H1 (cell line): ENCODE measurements around the gene TNS4. TPM values are rescaled to one million over a fixed set of nuclear protein-coding genes. Genes with fewer than 3 reads are reported as not detected.

Experiments used
- ASH2L ChIP-seq: fragments of 200-600, 300-600 bp; sonication (generic); IDR thresholded peaks from one replicate; pipeline ENCODE4 v1.7.1; 2017; ENCODE audit warnings: low read length
- CHD7 ChIP-seq: fragments of 300-600 bp; sonication (generic); IDR thresholded peaks from 2 replicates; pipeline ENCODE4 v1.7.1; 2012; ENCODE audit warnings: low read length, moderate library complexity, mild to moderate bottlenecking, inconsistent platforms; ENCODE audit not compliant: insufficient replicate concordance
- GABPA ChIP-seq: IDR thresholded peaks from 2 replicates; pipeline ENCODE4 v1.6.1; 2011; ENCODE audit warnings: mild to moderate bottlenecking, low read length, moderate library complexity, borderline replicate concordance; ENCODE audit not compliant: insufficient read depth
- JUND ChIP-seq: IDR thresholded peaks from 2 replicates; pipeline ENCODE4 v1.6.1; 2011; ENCODE audit warnings: mild to moderate bottlenecking, improper control_type of control experiment, low read length
- PHF8 ChIP-seq: fragments of 200-600 bp; sonication (generic); conservative IDR thresholded peaks from 2 replicates; pipeline ENCODE4 v1.7.1; 2012; ENCODE audit warnings: low read depth, mild to moderate bottlenecking, inconsistent platforms, low read length, moderate library complexity
- TAF1 ChIP-seq: IDR thresholded peaks from 2 replicates; pipeline ENCODE4 v1.6.1; 2011; ENCODE audit warnings: mild to moderate bottlenecking, low read depth, low read length
- TBP ChIP-seq: IDR thresholded peaks from 2 replicates; pipeline ENCODE4 v1.6.1; 2011; ENCODE audit warnings: low read depth, low read length, improper control_type of control experiment
- TCF12 ChIP-seq: IDR thresholded peaks from 2 replicates; pipeline ENCODE4 v1.6.1; 2011; ENCODE audit warnings: low read depth, mild to moderate bottlenecking, low read length
- ZNF274 ChIP-seq: IDR thresholded peaks from 2 replicates; pipeline ENCODE4 v1.7.0; 2012; ENCODE audit warnings: low read length, borderline replicate concordance; ENCODE audit errors: extremely low read depth
- polyA plus RNA-seq, 7 experiments: library from polyadenylated mRNA; depleted of rRNA in 3 of 7; stranded (reverse) in 5 of 7; unstranded in 2 of 7; fragments of >200 nt in 5 of 7; fragments of 200-250 nt in 2 of 7; gene quantifications; 1 replicate in 5 of 7; 2 replicates in 1 of 7; 4 replicates in 1 of 7; pipeline versions ENCODE4 v1.2.1 to v1.2.3, GENCODE V29; 2011 to 2013; ENCODE audit warnings: missing spikeins in 2 of 7, mixed read lengths in 2 of 7
- total RNA-seq: library from RNA; stranded (reverse); fragmentation: NEBNext Ultra II Directional; extraction: Animal tissue kit (Norgen Biotek cat#: 25700); gene quantifications from 2 replicates; pipeline ENCODE4 v1.2.1, GENCODE V29; 2021
- TF ChIP-seq, protein P1 (sequence below), 3 experiments: IDR thresholded peaks; 1 replicate in 2 of 3; 2 replicates in 1 of 3; pipeline versions ENCODE4 v1.5.1 to v1.6.1; 2011; ENCODE audit warnings: low read length in 3 of 3, mild to moderate bottlenecking in 3 of 3, inconsistent platforms in 2 of 3, low read depth in 1 of 3, moderate library complexity in 1 of 3; ENCODE audit not compliant: insufficient read depth in 1 of 3; ENCODE audit errors: control extremely low read depth in 1 of 3

The TNS4 gene
- total and polyA plus RNA-seq, 2 of the 8 experiments (the other 6 are each of a cell fraction or from before 2014, with no cell fraction given), result 0.20 to 0.21 TPM

DNA sequence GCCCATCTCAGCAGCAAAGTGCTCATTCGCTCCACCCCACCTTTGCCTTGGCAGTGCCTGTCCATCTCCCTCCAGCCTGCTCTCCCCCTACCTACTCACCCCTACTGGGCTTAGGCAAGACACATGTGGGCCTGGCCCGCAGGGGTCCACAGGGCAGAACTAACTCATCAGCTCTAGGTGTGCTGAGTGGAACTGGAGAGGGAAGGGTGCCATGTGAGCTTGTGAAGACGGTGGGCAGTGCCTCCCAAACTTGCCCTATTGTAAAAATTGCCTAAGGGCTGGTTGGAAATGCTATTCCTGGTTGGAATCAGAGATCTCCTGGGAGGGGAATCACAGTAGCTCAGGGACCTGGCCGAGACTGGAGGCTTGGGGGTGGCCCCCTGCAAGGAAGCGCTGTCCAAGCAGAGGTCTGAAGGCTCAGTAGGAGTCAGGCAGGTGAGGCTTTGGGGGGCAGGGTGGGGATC lies 29.1 kb upstream of the TNS4 start (continued):
- TF ChIP-seq CHD7 (no peak), ZNF274 (no peak), TAF1 (no peak), ASH2L (no peak), GABPA (no peak), JUND (no peak), TCF12 (no peak), TBP (no peak), PHF8 (no peak)
- TF ChIP-seq, protein P1, sequence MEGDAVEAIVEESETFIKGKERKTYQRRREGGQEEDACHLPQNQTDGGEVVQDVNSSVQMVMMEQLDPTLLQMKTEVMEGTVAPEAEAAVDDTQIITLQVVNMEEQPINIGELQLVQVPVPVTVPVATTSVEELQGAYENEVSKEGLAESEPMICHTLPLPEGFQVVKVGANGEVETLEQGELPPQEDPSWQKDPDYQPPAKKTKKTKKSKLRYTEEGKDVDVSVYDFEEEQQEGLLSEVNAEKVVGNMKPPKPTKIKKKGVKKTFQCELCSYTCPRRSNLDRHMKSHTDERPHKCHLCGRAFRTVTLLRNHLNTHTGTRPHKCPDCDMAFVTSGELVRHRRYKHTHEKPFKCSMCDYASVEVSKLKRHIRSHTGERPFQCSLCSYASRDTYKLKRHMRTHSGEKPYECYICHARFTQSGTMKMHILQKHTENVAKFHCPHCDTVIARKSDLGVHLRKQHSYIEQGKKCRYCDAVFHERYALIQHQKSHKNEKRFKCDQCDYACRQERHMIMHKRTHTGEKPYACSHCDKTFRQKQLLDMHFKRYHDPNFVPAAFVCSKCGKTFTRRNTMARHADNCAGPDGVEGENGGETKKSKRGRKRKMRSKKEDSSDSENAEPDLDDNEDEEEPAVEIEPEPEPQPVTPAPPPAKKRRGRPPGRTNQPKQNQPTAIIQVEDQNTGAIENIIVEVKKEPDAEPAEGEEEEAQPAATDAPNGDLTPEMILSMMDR (IDR thresholded peaks at IDR 0.05; ENCODE audit: control extremely low read depth in 1 of 3, insufficient read depth in 1 of 3, low read depth in 1 of 3, low read length in 3 of 3), result no peak
